DND-41 (cell line): ENCODE results near the gene BCAS3.

Source experiments
- EZH2 ChIP-seq: IDR thresholded peaks from 3 replicates; pipeline ENCODE4 v1.6.1; 2012; ENCODE audit warnings: borderline replicate concordance, low read depth, mild to moderate bottlenecking, moderate library complexity, low read length, inconsistent platforms; ENCODE audit not compliant: severe bottlenecking
- TF ChIP-seq, protein P1 (sequence below): IDR thresholded peaks from 2 replicates; pipeline ENCODE4 v1.5.1; 2012; ENCODE audit warnings: borderline replicate concordance, low read length, moderate library complexity, mild to moderate bottlenecking; ENCODE audit not compliant: poor library complexity, severe bottlenecking; ENCODE audit errors: extremely low read depth

DNA sequence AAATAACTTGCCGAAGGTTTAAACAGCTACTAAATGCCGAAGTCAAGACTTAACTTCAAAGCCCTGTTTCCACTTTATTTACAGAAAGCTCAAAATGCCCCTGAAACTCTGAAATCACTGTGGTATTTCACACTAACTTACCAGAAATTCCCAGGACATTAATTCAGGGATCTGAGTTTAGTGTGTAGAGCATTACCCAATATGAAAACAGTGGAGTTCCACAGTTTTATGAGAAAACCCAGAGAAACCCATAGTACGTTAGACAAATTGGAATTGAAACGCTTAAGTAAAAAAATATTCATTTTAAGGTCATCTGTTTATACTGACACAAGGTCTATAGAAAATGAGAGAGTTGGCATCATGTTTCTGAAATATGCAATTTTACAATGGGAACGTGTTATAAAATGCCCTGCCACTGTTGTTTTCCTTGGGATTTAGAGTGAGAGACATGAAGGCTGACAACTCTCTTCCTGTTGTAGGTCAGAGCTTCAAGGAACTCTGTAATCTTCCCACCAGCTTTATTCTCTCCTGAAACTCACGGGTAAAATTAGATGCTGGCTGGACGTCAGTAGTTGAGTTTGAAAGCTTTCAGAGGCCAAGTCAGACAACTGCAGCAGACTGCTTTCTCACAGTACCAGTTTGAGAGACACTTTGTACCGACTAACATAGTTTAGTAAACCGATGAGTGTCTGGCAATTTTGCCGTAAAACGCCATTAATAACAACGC is 582.6 kb downstream of the BCAS3 start:
- TF ChIP-seq, protein P1, sequence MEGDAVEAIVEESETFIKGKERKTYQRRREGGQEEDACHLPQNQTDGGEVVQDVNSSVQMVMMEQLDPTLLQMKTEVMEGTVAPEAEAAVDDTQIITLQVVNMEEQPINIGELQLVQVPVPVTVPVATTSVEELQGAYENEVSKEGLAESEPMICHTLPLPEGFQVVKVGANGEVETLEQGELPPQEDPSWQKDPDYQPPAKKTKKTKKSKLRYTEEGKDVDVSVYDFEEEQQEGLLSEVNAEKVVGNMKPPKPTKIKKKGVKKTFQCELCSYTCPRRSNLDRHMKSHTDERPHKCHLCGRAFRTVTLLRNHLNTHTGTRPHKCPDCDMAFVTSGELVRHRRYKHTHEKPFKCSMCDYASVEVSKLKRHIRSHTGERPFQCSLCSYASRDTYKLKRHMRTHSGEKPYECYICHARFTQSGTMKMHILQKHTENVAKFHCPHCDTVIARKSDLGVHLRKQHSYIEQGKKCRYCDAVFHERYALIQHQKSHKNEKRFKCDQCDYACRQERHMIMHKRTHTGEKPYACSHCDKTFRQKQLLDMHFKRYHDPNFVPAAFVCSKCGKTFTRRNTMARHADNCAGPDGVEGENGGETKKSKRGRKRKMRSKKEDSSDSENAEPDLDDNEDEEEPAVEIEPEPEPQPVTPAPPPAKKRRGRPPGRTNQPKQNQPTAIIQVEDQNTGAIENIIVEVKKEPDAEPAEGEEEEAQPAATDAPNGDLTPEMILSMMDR, result no peak
- no peak for TF ChIP-seq EZH2
